ENCODE measurements around the gene AQP12B.

AQP12B gene

GRCh38 chr2:240726876-240727275 lies 44.2 kb upstream of the AQP12B start:
- no peak overlapping the region for H3K9ac ChIP-seq
- no peak overlapping the region for H3K4me3 ChIP-seq (IDR thresholded peaks at IDR 0.05; ENCODE audit: insufficient read depth, low read depth, low read length)
- peaks cover 13% of the 10 kb centered on the region; the same call in 1 of the 2 replicates for H3K27me3 ChIP-seq (ENCODE audit: insufficient read depth, low read depth)
- no peak overlapping the region for H3K4me2 ChIP-seq
- H4K20me1 ChIP-seq (ENCODE audit: insufficient read depth): no peaks in the 10 kb centered on the region
- H3K36me3 ChIP-seq (ENCODE audit: insufficient read depth): no peaks in the 10 kb centered on the region
- no peak overlapping the region for H3K27ac ChIP-seq
- H2AFZ ChIP-seq (ENCODE audit: low read depth): no peak overlapping the region
- H3K4me1 ChIP-seq (ENCODE audit: low read depth, poor library complexity, severe bottlenecking): no peaks in the 10 kb centered on the region
- no peak for TF ChIP-seq CTCF (conservative IDR thresholded peaks at IDR 0.05; ENCODE audit: low read depth, low read length)
- no peaks in the 10 kb centered on the region for H3K79me2 ChIP-seq (ENCODE audit: insufficient read depth, low read depth)

- Histone ChIP-seq H3K27me3 (ENCODE audit: insufficient read depth, low read depth) (peaks cover 14% of the 10 kb centered on the region; the same call in 1 of the 2 replicates), H3K4me2 (no peak overlapping the region), H3K36me3 (ENCODE audit: insufficient read depth) (no peaks in the 10 kb centered on the region), H3K9ac (no peak overlapping the region), H2AFZ (ENCODE audit: low read depth) (no peak overlapping the region), H3K4me1 (ENCODE audit: low read depth, poor library complexity, severe bottlenecking) (no peaks in the 10 kb centered on the region), H4K20me1 (ENCODE audit: insufficient read depth) (no peaks in the 10 kb centered on the region), H3K79me2 (ENCODE audit: insufficient read depth, low read depth) (no peaks in the 10 kb centered on the region), H3K4me3 (IDR thresholded peaks at IDR 0.05; ENCODE audit: insufficient read depth, low read depth, low read length) (no peak overlapping the region), H3K27ac (no peak overlapping the region)
- TF ChIP-seq CTCF (conservative IDR thresholded peaks at IDR 0.05; ENCODE audit: low read depth, low read length): no peak
Measured at GRCh38 chr2:240725671-240726070, 43.0 kb upstream of the AQP12B start.

GRCh38 chr2:240725266-240725665 lies 42.6 kb upstream of the AQP12B start:
- no peak overlapping the region for H3K9ac ChIP-seq
- H3K27ac ChIP-seq: no peak overlapping the region
- no peaks in the 10 kb centered on the region for H3K36me3 ChIP-seq (ENCODE audit: insufficient read depth)
- H3K27me3 ChIP-seq (ENCODE audit: insufficient read depth, low read depth): peaks cover 17% of the 10 kb centered on the region; the same call in 1 of the 2 replicates
- H3K79me2 ChIP-seq (ENCODE audit: insufficient read depth, low read depth): no peaks in the 10 kb centered on the region
- TF ChIP-seq CTCF (conservative IDR thresholded peaks at IDR 0.05; ENCODE audit: low read depth, low read length): no peak
- no peak overlapping the region for H2AFZ ChIP-seq (ENCODE audit: low read depth)
- H3K4me1 ChIP-seq (ENCODE audit: low read depth, poor library complexity, severe bottlenecking): no peaks in the 10 kb centered on the region
- H3K4me3 ChIP-seq (IDR thresholded peaks at IDR 0.05; ENCODE audit: insufficient read depth, low read depth, low read length): no peak overlapping the region
- no peaks in the 10 kb centered on the region for H4K20me1 ChIP-seq (ENCODE audit: insufficient read depth)
- no peak overlapping the region for H3K4me2 ChIP-seq

GRCh38 chr2:240724431-240724830 lies 41.7 kb upstream of the AQP12B start:
- TF ChIP-seq CTCF (conservative IDR thresholded peaks at IDR 0.05; ENCODE audit: low read depth, low read length): no peak
- no peak overlapping the region for H3K9ac ChIP-seq
- H4K20me1 ChIP-seq (ENCODE audit: insufficient read depth): no peaks in the 10 kb centered on the region
- no peak overlapping the region for H3K27ac ChIP-seq
- no peaks in the 10 kb centered on the region for H3K4me1 ChIP-seq (ENCODE audit: low read depth, poor library complexity, severe bottlenecking)
- H3K4me2 ChIP-seq: no peak overlapping the region
- no peak overlapping the region for H2AFZ ChIP-seq (ENCODE audit: low read depth)
- H3K79me2 ChIP-seq (ENCODE audit: insufficient read depth, low read depth): no peaks in the 10 kb centered on the region
- H3K4me3 ChIP-seq (IDR thresholded peaks at IDR 0.05; ENCODE audit: insufficient read depth, low read depth, low read length): no peak overlapping the region
- H3K36me3 ChIP-seq (ENCODE audit: insufficient read depth): no peaks in the 10 kb centered on the region
- H3K27me3 ChIP-seq (ENCODE audit: insufficient read depth, low read depth): peaks cover 17% of the 10 kb centered on the region; the same call in 1 of the 2 replicates

Data from KMS-11 (cell line).